ENCODE data around the gene TIMM8A.

DNA sequence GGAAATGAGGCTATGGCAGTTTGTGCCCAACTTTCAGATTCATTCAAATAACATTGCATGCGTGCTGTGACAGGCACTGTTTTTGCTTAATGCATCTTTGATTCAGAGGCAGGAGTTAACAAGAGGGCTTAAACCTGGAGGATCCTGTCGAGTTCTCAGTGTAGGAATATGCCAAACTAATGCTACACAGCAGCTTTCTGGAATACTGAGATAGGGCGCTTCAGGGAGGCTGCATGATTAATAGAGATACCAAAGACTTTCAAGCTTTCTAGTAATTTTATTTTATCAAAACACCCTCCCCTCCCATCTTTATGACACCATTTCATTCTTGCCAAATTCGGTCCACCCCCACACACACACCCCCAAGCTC, 636 bp upstream of the TIMM8A start:
- TF ChIP-seq, protein P1, sequence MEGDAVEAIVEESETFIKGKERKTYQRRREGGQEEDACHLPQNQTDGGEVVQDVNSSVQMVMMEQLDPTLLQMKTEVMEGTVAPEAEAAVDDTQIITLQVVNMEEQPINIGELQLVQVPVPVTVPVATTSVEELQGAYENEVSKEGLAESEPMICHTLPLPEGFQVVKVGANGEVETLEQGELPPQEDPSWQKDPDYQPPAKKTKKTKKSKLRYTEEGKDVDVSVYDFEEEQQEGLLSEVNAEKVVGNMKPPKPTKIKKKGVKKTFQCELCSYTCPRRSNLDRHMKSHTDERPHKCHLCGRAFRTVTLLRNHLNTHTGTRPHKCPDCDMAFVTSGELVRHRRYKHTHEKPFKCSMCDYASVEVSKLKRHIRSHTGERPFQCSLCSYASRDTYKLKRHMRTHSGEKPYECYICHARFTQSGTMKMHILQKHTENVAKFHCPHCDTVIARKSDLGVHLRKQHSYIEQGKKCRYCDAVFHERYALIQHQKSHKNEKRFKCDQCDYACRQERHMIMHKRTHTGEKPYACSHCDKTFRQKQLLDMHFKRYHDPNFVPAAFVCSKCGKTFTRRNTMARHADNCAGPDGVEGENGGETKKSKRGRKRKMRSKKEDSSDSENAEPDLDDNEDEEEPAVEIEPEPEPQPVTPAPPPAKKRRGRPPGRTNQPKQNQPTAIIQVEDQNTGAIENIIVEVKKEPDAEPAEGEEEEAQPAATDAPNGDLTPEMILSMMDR (IDR thresholded peaks at IDR 0.05; ENCODE audit: poor library complexity, severe bottlenecking): no peak
- TF ChIP-seq EZH2 (IDR thresholded peaks at IDR 0.05; ENCODE audit: borderline replicate concordance, insufficient read depth, low read length, poor library complexity, severe bottlenecking): no peak
- TF ChIP-seq POLR2AphosphoS5 (IDR thresholded peaks at IDR 0.05): no peak
- TF ChIP-seq TAF1 (IDR thresholded peaks at IDR 0.05; ENCODE audit: low read depth): no peak
- no peak for TF ChIP-seq EP300 (conservative IDR thresholded peaks at IDR 0.05; ENCODE audit: poor library complexity, severe bottlenecking)

All from neural cell (in vitro differentiated cells).